Natural killer cell (primary cell): ENCODE data around the gene THNSL1. TPM values are rescaled to one million over a fixed set of nuclear protein-coding genes. Genes with fewer than 3 reads are reported as not detected.

Experiments
- ATAC-seq, 3 donors: fragments of 150-1000 bp in 2 of 3; fragments of 200-7000 bp in 1 of 3; cut with Tn5 transposase; 1 replicate in 1 of 3; 2 replicates in 2 of 3; pipeline ENCODE4 v1.10.0; 2021; ENCODE audit warnings: mild to moderate bottlenecking in 2 of 3, moderate library complexity in 2 of 3
- DNase-seq, 2 donors: peaks; one replicate each; pipeline versions ENCODE4 v3.0.0 to v3.0.0-alpha.2; 2013 to 2021; ENCODE audit warnings: mixed read lengths in 1 of 2
- H3K27ac ChIP-seq: one replicate; pipeline ENCODE4 v1.5.1; 2013; ENCODE audit warnings: mild to moderate bottlenecking, low read length
- H3K27me3 ChIP-seq: one replicate; pipeline ENCODE4 v1.6.1; 2013; ENCODE audit warnings: low read length; ENCODE audit not compliant: control insufficient read depth, insufficient read depth
- H3K36me3 ChIP-seq: one replicate; pipeline ENCODE4 v1.6.1; 2013; ENCODE audit warnings: low read length; ENCODE audit not compliant: control insufficient read depth, insufficient read depth
- H3K4me1 ChIP-seq: one replicate; pipeline ENCODE4 v1.6.1; 2013; ENCODE audit warnings: low read length; ENCODE audit not compliant: control insufficient read depth, insufficient read depth
- H3K4me3 ChIP-seq: one replicate; pipeline ENCODE4 v1.5.1; 2013; ENCODE audit warnings: low read length
- H3K9me3 ChIP-seq: one replicate; pipeline ENCODE4 v1.6.1; 2013; ENCODE audit warnings: low read length; ENCODE audit not compliant: control insufficient read depth, insufficient read depth
- H3K27ac Mint-ChIP-seq, 2 donors: one replicate each; pipeline ENCODE4 v1.8.0; 2022; ENCODE audit warnings: mild to moderate bottlenecking in 2 of 2, mixed read lengths in 2 of 2, moderate library complexity in 1 of 2
- H3K27me3 Mint-ChIP-seq, 2 donors: one replicate each; pipeline ENCODE4 v1.8.0; 2022; ENCODE audit warnings: low read depth in 2 of 2, mixed read lengths in 2 of 2
- H3K36me3 Mint-ChIP-seq: one replicate; pipeline ENCODE4 v1.8.0; 2022; ENCODE audit warnings: mixed read lengths
- H3K4me1 Mint-ChIP-seq, 2 donors: one replicate each; pipeline ENCODE4 v1.8.0; 2022; ENCODE audit warnings: mixed read lengths in 2 of 2
- H3K4me3 Mint-ChIP-seq: one replicate; pipeline ENCODE4 v1.8.0; 2022; ENCODE audit warnings: mild to moderate bottlenecking, moderate library complexity, mixed read lengths
- H3K9me3 Mint-ChIP-seq, 2 donors: one replicate each; pipeline ENCODE4 v1.8.0; 2022; ENCODE audit warnings: mixed read lengths in 2 of 2
- WGBS: methylation state at CpG from one replicate; pipeline ENCODE4 v1.1.7; 2013; ENCODE audit warnings: missing lambda C conversion rate; ENCODE audit not compliant: insufficient coverage; 5-methylcytosine and 5-hydroxymethylcytosine counted together
- intact Hi-C: fragments of 100-400 bp; cut with micrococcal nuclease; formaldehyde crosslinking; loops from one replicate; pipeline ENCODE4 v1.14.2; 2022
- total RNA-seq, 4 donors: library from RNA; stranded (reverse); fragments of 120-200 nt in 1 of 4; gene quantifications; one replicate each; pipeline versions ENCODE4 v1.2.3 to v1.2.4, GENCODE V29; 2013 to 2022
- TF ChIP-seq, protein P1 (sequence below): fragments of 200-600 bp; IDR thresholded peaks from one replicate; pipeline ENCODE4 v1.8.0; 2022; ENCODE audit warnings: antibody characterized with exemption

The THNSL1 gene
- total RNA-seq, 3 donors from 2014 or later (not counting 1 experiment from before 2014, with no cell fraction given) = 1.2 to 2.9 (median 2.3) TPM

DNA sequence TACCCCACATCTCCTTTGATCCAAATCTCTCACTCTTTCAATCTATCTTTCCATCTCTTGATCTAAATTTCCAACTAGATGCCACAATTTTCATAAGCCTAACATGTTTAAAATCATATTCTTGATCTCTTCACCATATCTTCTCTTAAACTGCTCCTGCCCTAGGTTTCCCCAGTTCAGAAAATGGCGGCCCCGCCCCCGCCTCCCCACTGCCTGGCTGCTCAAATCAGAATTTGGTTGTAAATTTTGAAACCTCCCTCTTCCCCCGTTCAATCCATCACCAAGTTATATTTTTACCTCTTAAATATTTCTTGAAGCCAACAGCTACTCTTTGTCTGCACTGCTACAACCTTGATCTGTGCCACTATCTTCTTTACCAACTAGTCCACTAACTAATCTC, 36.7 kb upstream of the THNSL1 start:
- H3K4me3 Mint-ChIP-seq = no peak overlapping the region
- 97% methylated on average over 4 of the region's 4 CpGs for WGBS
- H3K27me3 ChIP-seq = no peaks in the 10 kb centered on the region
- no peak overlapping the region for H3K27ac ChIP-seq
- DNase-seq = no peak
- TF ChIP-seq, protein P1, sequence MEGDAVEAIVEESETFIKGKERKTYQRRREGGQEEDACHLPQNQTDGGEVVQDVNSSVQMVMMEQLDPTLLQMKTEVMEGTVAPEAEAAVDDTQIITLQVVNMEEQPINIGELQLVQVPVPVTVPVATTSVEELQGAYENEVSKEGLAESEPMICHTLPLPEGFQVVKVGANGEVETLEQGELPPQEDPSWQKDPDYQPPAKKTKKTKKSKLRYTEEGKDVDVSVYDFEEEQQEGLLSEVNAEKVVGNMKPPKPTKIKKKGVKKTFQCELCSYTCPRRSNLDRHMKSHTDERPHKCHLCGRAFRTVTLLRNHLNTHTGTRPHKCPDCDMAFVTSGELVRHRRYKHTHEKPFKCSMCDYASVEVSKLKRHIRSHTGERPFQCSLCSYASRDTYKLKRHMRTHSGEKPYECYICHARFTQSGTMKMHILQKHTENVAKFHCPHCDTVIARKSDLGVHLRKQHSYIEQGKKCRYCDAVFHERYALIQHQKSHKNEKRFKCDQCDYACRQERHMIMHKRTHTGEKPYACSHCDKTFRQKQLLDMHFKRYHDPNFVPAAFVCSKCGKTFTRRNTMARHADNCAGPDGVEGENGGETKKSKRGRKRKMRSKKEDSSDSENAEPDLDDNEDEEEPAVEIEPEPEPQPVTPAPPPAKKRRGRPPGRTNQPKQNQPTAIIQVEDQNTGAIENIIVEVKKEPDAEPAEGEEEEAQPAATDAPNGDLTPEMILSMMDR = no peak
- H3K9me3 Mint-ChIP-seq = no peaks in the 10 kb centered on the region
- H3K27ac Mint-ChIP-seq = no peak overlapping the region
- H3K36me3 Mint-ChIP-seq = no peaks in the 10 kb centered on the region
- no peak overlapping the region for H3K4me3 ChIP-seq
- H3K4me1 Mint-ChIP-seq = no peaks in the 10 kb centered on the region
- H3K27me3 Mint-ChIP-seq = peaks cover 0 to 3% of the 10 kb centered on the region in 2 donors
- no peaks in the 10 kb centered on the region for H3K36me3 ChIP-seq
- H3K9me3 ChIP-seq = no peaks in the 10 kb centered on the region
- H3K4me1 ChIP-seq = no peaks in the 10 kb centered on the region
- intact Hi-C loops = no loop called here
- ATAC-seq = no peak

DNA sequence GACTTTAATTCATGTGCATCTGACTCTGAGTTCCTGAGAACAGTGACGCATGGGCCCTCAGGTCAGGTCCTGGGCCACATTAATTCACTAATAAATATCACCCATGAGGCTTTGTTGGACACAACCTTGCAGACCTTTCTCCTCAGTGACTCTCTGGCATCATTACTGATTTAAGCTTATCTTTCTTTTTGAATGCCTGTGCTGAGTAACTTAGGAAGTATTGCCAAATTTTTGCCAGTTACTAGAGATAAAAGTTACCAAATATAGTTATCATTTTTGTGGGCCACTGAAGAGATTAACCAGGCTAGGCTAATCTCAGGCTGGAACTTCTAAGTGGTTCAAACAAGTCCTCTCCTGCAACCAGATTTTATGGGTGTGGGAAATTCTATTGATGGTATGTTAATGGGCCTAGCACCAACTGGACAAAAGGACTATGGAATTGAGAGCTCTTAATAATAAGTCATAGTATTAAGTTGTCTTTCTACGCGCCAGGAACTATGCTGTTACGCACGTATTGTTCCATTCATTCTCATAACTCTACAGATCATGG, 35.2 kb upstream of the THNSL1 start:
- H3K4me3 Mint-ChIP-seq = no peak overlapping the region
- Histone ChIP-seq H3K4me3 (no peak overlapping the region), H3K9me3 (no peaks in the 10 kb centered on the region), H3K27ac (no peak overlapping the region), H3K36me3 (no peaks in the 10 kb centered on the region), H3K4me1 (no peaks in the 10 kb centered on the region), H3K27me3 (no peaks in the 10 kb centered on the region)
- ATAC-seq = no peak
- TF ChIP-seq, protein P1 = no peak
- H3K36me3 Mint-ChIP-seq = no peaks in the 10 kb centered on the region
- no peak for DNase-seq
- 92% methylated on average over 3 of the region's 5 CpGs for WGBS
- H3K27me3 Mint-ChIP-seq = peaks cover 0 to 3% of the 10 kb centered on the region in 2 donors
- H3K9me3 Mint-ChIP-seq = no peaks in the 10 kb centered on the region
- H3K27ac Mint-ChIP-seq = no peak overlapping the region
- intact Hi-C loops = no loop called here
- no peaks in the 10 kb centered on the region for H3K4me1 Mint-ChIP-seq

DNA sequence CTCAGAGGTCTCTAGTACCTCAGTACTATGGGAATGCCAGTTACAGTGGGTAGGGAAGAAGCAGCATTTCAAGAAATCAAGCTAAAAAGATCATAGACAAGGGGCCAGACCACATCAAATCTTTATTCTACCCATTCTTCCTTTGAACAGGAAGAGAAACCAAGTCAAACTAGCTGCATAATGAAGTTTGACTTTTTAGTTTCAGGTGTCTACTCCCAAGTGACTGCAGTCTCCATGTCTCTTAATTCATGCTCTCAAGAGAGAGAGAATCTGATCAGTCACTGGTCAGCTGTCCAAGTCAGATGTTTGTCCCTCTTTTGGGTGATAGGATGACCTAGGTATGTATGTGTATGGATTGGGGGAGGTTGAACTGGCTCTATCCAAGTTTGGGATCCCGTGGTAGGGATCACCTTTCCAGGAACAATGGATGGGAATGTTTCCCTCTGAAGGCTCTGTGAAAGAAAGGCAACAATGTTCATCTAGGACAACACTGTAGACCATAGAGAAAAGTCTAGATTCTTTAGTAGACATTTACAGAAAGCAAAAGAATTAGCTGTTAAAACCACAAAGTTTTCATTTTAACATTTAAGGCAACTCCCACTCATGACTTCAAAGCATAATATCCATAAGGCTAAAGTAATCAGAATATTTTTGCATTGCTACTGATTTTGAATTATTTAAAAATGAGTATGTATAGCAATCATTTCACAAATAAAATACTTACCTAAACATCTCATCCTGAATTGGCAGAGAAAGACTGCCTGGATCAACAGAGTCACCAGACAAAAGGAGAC, 33.9 kb upstream of the THNSL1 start:
- DNase-seq = no peak
- H3K4me1 Mint-ChIP-seq = no peaks in the 10 kb centered on the region
- Histone ChIP-seq H3K27ac (no peak overlapping the region), H3K27me3 (no peaks in the 10 kb centered on the region), H3K4me3 (no peak overlapping the region), H3K9me3 (no peaks in the 10 kb centered on the region), H3K36me3 (no peaks in the 10 kb centered on the region), H3K4me1 (no peaks in the 10 kb centered on the region)
- H3K9me3 Mint-ChIP-seq = no peaks in the 10 kb centered on the region
- H3K27ac Mint-ChIP-seq = no peak overlapping the region
- no peaks in the 10 kb centered on the region for H3K36me3 Mint-ChIP-seq
- H3K27me3 Mint-ChIP-seq = peaks cover 0 to 3% of the 10 kb centered on the region in 2 donors
- WGBS = 91% methylated on average over 1 of the region's 1 CpG
- no peak overlapping the region for H3K4me3 Mint-ChIP-seq
- TF ChIP-seq, protein P1 = no peak
- ATAC-seq = no peak
- intact Hi-C loops = no loop called here
